Uterus (tissue), 2 donors: ENCODE data around the gene IGF2.

Experiments
- CTCF ChIP-seq, 4 experiments: fragments of 200-600 bp in 2 of 4; fragments of 450-650 bp in 2 of 4; sonication (generic) in 2 of 4; IDR thresholded peaks; one replicate each; pipeline ENCODE4 v1.5.1; 2016 to 2019; ENCODE audit warnings: antibody characterized with exemption in 4 of 4, mild to moderate bottlenecking in 2 of 4, moderate library complexity in 1 of 4
- POLR2A ChIP-seq, 2 donors: fragments of 450-650 bp; IDR thresholded peaks; one replicate each; pipeline ENCODE4 v1.6.1; 2016; ENCODE audit warnings: antibody characterized with exemption in 2 of 2, mild to moderate bottlenecking in 1 of 2, moderate library complexity in 1 of 2

DNA sequence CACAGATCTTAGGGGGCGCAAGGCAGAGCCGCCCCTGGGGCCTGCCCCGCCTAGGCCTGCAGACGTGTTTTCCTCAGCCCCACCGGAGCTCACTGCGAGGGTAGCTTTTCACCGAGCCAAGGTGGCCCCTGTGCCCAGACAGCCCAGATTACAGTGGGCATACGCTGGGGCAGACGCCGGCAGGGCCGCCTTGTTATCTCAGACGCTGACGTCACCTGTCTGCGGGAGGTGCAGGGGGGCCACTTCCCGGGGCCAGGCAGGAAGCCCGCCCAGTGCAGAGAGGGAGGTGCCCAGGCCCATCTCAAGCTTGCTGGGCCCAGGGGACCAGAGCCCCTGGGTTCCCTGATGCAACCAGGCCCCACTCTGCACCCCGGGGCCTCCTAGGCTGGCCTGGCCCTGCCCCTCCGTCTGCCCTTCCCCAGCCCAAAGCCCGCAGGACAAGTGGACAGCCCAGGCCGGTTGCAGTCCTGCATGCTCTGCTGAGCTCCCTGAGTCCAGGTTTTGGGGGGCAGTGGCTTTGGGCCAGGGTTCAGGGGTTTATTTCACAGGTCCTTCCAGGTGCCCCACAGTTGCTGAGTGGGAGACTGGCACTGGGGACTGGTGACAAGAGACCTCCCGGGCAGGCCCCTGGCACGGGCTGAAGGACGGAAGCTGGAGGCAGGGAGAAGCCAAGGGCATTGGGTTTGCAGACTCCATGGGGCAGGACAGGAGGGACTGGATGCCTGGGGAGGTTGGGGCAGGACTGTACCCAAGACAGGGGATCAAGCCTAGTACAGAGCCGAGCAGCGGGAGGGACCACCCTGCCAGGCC is 38.6 kb downstream of the IGF2 start:
- no peak for TF ChIP-seq POLR2A (IDR thresholded peaks at IDR 0.05)
- TF ChIP-seq CTCF (IDR thresholded peaks at IDR 0.05), result no peak
